GM12872 (cell line): ENCODE measurements around the gene PTPDC1.

ENCODE experiments used
- CTCF ChIP-seq: IDR thresholded peaks from 3 replicates; pipeline ENCODE4 v1.5.1; 2011; ENCODE audit warnings: low read depth, mild to moderate bottlenecking, low read length, moderate library complexity; ENCODE audit not compliant: insufficient read depth

PTPDC1 gene

DNA sequence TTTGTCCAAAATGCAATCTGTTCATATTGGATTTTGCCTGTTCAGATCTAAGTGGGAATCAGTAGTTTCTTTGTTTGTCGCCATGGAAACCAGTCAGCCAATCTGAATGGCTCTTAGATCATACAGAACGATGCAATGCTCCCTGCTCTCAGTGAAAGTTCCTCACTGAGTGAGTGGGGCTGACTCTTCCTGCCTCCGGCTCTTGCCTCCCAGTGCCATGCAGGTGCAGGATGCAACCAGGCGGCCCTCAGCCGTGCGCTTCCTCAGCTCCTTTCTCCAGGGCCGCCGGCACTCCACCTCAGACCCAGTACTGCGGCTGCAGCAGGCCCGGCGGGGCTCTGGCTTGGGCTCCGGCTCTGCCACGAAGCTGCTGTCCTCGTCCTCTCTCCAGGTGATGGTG lies at the start of gene PTPDC1:
Gene PTPDC1 (plus strand): TSS at position 151 of the 400 bp plus-strand sequence. CDS start 67 bp downstream, at position 218.
- TF ChIP-seq CTCF, result no peak

DNA sequence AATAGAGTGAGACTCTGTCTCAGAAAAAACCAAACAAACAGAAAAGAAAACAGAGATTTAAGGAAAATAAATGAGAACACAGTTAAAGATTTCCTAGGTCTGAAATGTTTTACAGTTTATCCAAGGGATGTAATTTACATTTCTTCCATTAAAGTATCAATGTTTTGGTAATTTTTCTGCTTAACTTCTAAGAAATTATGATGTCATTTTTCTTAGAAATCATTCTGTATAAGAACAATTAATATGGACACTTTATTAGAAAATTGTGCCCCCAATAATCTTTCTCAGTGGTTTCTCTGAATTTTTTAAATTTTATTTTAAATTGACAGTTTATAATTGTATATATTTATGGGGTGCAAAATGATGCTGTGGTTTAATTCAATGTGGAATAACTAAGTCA lies 49.8 kb upstream of the PTPDC1 start:
- TF ChIP-seq CTCF, result no peak

DNA sequence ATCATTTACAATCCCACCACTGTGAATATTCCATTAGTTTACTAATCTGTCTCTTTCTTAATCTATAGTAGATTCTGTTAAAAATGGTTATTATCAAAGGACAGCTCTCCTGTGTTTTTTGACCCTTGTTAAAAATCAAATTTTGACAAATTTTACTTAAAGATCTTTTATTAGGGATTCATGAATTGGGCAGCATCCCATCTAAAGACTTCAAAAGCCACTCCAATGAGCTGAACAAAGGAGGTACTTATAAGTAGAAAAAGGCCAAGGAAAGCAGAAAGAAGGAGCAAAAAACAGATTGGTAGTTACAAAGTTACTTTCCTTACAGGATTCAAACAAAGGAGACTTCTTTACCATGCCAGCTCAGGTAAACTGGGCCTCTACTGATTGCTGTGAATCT lies 44.5 kb upstream of the PTPDC1 start:
- TF ChIP-seq CTCF, result no peak

DNA sequence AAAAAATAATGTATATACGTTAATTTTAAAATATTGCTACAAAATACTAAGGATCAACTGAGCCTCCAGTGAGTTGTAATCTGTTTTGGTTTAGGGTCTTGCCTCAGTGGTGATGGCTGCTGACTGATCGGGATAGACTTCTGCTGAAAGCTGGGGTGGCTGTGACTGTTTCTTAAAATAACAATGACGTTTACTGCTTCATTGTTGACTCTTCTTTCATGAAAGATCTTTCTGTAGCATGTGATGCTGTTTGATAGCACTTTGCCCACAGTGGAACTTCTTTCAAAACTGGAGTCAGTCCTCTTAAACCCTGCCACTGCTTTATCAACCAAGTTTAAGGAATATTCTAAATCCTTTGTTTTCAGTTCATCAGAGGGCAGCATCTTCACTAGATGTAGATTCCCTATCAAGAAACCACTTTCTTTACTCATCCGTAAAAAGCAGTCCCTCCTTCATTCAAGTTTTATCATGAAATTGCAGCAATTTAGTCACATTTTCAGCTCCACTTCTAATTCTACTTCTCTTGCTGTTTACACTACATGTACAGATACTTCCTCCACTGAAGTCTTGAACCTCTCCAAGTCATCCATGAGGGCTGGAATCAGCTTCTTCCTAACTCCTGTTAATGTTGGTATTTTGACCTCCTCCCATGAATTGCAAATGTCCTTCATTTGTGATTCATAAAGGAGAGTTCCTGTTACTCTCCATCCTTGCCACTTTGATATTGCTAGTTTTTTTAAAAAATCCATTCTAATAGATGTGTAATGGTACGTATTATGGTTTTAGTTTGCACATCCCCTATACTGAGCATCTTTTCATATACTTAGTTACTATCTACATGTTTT lies 41.5 kb upstream of the PTPDC1 start:
- no peak for TF ChIP-seq CTCF

GRCh38 chr9:94054716-94055115 lies 29.5 kb upstream of the PTPDC1 start:
- TF ChIP-seq CTCF, result no peak

DNA sequence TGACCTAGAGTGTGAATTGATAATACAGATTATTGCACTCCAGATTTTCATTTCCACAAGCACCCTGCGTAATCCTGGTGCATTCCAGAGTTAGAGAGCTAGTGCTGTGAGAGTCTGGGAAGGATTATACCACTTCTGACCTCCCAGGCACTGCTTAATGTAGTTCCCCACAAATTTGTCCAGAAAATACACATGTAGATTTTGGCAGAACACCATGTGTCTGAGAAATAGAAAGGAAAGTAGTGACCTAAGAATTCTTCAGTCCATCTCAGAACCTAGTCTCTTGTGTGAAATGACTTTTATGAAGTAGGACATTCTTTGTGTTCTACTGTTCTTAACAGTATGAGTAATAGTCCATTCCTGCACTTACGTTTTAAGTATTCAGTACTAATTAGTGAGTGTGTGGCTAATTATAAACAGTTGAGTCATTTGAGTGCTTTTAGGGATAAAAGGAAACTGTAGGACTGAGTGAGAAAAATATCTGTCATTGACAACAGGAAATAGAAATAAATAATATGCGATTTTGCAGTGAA lies 27.8 kb upstream of the PTPDC1 start:
- no peak for TF ChIP-seq CTCF

DNA sequence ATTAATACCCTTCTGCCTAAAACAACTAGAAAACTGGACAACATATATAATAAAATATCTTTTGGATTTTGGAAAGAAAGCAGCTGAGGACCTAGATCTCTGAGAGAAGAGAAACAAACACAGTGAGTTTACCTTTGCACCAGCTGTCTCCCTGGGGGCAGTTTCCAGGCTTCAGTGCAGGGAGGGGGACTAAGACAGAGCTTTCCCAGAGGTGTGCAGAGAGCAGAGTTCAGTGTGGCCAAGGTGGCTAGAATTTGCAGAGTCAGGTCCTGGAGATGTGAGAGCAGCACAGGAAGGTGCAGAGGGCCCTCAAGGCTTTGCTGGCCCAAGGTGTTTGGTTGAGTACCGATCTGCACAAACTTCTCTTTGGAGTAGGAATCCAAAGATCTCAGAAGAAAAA lies 26.3 kb upstream of the PTPDC1 start:
- no peak for TF ChIP-seq CTCF
